ENCODE measurements around the gene C20orf144.

C20orf144 gene

DNA sequence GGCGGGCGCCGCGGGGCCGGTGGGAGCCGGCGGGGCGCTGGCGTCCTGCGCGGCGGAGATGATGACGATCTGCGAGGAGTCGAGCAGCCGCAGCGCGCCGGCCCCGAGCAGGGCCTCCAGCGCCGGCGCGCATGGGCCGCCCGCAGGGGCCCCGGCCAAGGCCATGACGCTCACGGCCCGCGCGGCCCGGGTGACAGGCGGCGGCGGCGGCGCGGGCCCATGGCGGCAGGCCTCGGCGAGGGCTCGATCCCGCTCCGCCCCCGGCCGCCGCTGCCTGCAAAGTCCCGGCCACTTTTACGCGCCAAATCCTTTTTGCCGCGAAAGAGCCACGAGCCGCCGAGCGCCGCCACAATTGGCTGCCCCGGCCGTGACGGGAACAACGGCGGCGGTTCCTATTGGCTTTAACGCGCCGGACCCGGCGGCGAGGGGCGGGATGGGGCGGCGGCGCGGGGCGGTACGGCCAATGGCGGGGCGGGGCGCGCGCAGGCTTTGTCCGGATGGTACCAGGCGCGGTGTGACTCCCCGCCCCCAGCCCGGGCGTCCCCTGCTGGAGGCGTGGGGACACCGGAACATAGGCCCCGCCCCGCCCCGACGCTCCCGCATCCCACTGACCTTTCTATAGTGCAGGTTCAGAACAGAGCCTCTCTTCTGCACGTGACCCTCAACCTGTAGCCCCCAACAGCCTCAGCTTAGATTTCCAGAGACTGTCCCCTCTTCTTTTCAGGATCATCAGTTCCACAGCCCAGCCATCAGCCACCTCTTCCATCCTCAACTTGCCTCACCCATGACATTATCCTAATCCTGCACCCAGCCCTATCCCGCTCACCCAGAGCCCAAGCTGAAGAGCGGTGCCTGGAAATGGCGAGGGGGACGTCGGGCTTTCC is 24.2 kb downstream of the C20orf144 start, which contains the start of gene E2F1:
Gene E2F1 (minus strand): TSS at position 286 of the 884 bp plus-strand sequence. CDS start 121 bp downstream, at position 165.
- no peaks in the 10 kb centered on the region for H3K9me3 ChIP-seq (ENCODE audit: control insufficient read depth in 1 of 2, low read length in 2 of 2)
- H3K36me3 ChIP-seq (ENCODE audit: control insufficient read depth in 1 of 2, insufficient read depth in 2 of 2, low read length in 2 of 2), result no peaks in the 10 kb centered on the region
- peak within 1 kb of the TSS; percentile 26 to 66 for H3K9ac ChIP-seq (ENCODE audit: low read depth in 1 of 2, low read length in 2 of 2)
- H3K27me3 ChIP-seq (ENCODE audit: control insufficient read depth in 1 of 2, insufficient read depth in 2 of 2, low read length in 2 of 2), result no peaks in the 10 kb centered on the region
- H3K27ac ChIP-seq (ENCODE audit: low read depth, low read length), result no peak within 1 kb of the TSS
- peak within 1 kb of the TSS; percentile 53 to 68 for H3K4me3 ChIP-seq (ENCODE audit: low read depth in 1 of 2, low read length in 2 of 2)
- peaks cover 17 to 19% of the 10 kb centered on the region in 2 donors for H3K4me1 ChIP-seq (ENCODE audit: control insufficient read depth in 1 of 2, insufficient read depth in 2 of 2, low read length in 2 of 2)

DNA sequence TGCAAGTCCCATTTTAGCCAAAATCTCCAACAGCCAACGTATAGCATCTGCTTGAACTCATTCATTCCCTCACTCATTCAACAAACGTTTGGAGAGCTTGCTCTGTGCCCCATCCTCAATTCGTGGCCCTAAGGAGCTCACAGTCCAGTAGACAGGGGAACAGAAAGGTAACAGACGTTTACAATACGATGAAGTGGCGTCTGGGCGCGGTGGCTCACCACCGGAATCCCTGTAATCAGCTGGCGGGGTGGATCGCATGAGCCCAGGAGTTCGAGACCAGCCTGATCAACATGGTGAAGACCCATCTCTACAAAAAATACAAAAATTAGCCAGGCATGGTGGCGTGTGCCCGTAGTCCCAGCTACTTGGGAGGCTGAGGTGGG is 24.8 kb downstream of the C20orf144 start:
- H3K4me3 ChIP-seq (ENCODE audit: low read depth in 1 of 2, low read length in 2 of 2), result peak overlapping the region; percentile 51 to 64
- H3K4me1 ChIP-seq (ENCODE audit: control insufficient read depth in 1 of 2, insufficient read depth in 2 of 2, low read length in 2 of 2), result peaks cover 17 to 19% of the 10 kb centered on the region in 2 donors
- H3K27me3 ChIP-seq (ENCODE audit: control insufficient read depth in 1 of 2, insufficient read depth in 2 of 2, low read length in 2 of 2), result no peaks in the 10 kb centered on the region
- H3K9me3 ChIP-seq (ENCODE audit: control insufficient read depth in 1 of 2, low read length in 2 of 2), result no peaks in the 10 kb centered on the region
- peak overlapping the region in 1 of 2 donors; percentile 47 for H3K9ac ChIP-seq (ENCODE audit: low read depth in 1 of 2, low read length in 2 of 2)
- no peaks in the 10 kb centered on the region for H3K36me3 ChIP-seq (ENCODE audit: control insufficient read depth in 1 of 2, insufficient read depth in 2 of 2, low read length in 2 of 2)
- H3K27ac ChIP-seq (ENCODE audit: low read depth, low read length), result no peak overlapping the region

DNA sequence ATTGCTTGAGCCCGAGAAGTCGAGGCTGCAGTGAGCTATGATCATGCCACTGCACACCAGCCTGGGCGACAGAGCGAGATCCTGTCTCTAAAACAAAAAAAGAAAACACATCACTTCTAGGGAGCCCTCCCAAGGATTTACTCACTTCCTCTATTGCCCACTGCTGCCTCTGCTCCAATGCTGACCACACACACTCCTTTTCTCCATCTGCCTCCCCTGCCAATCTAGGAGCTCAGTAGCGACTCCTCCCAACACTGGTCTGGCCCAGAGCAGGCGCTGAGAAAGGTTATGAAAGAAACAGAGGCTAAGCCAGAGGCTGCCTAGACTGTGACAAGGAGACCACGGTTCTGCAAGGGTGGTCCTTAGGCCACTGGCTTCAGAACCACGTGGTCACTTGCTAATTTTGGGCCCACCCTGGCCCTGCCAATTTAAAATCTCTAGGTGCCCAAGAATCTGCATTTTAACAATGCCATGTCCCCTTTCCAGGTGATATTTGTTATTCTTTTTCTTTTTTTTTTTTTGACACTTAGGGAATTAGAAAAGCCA is 25.3 kb downstream of the C20orf144 start:
- no peaks in the 10 kb centered on the region for H3K27me3 ChIP-seq (ENCODE audit: control insufficient read depth in 1 of 2, insufficient read depth in 2 of 2, low read length in 2 of 2)
- H3K27ac ChIP-seq (ENCODE audit: low read depth, low read length), result no peak overlapping the region
- no peaks in the 10 kb centered on the region for H3K9me3 ChIP-seq (ENCODE audit: control insufficient read depth in 1 of 2, low read length in 2 of 2)
- no peak overlapping the region for H3K4me3 ChIP-seq (ENCODE audit: low read depth in 1 of 2, low read length in 2 of 2)
- H3K36me3 ChIP-seq (ENCODE audit: control insufficient read depth in 1 of 2, insufficient read depth in 2 of 2, low read length in 2 of 2), result no peaks in the 10 kb centered on the region
- H3K4me1 ChIP-seq (ENCODE audit: control insufficient read depth in 1 of 2, insufficient read depth in 2 of 2, low read length in 2 of 2), result peaks cover 17 to 19% of the 10 kb centered on the region in 2 donors
- no peak overlapping the region for H3K9ac ChIP-seq (ENCODE audit: low read depth in 1 of 2, low read length in 2 of 2)

DNA sequence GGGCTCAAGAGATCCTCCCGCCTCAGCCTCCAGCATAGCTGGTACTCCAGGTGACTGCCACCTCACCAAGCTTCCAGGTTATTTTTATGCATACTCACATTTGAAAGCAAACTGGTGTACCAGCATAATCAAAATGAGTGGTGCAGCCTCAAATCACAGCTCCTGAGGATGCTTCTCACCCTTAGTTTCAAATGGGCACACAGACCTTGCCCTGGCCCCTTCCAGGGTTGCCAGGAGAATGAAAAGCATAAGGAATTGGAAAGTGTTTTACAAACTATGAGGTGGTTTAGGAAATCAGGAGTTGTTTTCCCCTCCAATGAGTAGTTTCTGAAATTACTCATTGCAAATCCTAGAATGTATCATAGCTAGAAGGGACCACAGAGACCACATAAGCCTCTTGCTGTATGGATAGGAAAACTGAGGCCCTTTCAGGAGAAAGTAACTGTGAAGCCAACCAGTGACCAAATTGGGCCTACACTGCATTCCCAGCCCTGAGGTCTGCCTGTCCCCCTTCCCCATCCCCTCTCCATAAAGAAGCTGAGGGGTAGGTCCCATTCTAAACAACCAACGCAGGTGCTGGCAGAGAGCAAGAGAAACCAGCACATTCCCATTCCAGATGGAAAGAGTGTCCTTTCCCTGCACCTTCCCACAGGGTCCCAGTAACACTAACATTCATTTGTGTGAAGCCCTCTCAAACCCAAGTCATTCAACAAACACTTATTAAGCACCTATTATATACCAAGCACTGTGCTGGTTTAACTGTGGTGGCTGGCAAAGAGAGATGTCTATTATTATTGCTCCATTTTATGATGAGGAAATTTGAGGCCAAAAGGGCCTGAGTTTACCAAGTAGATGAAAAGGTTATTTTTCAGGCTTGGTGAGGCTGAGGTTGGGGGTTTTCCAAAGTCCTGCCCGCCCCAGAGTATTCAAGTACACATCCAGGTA is 26.1 kb downstream of the C20orf144 start:
- Histone ChIP-seq H3K4me1 (ENCODE audit: control insufficient read depth in 1 of 2, insufficient read depth in 2 of 2, low read length in 2 of 2) (peaks cover 17 to 19% of the 10 kb centered on the region in 2 donors), H3K27me3 (ENCODE audit: control insufficient read depth in 1 of 2, insufficient read depth in 2 of 2, low read length in 2 of 2) (no peaks in the 10 kb centered on the region), H3K27ac (ENCODE audit: low read depth, low read length) (no peak overlapping the region), H3K4me3 (ENCODE audit: low read depth in 1 of 2, low read length in 2 of 2) (no peak overlapping the region), H3K9ac (ENCODE audit: low read depth in 1 of 2, low read length in 2 of 2) (no peak overlapping the region), H3K36me3 (ENCODE audit: control insufficient read depth in 1 of 2, insufficient read depth in 2 of 2, low read length in 2 of 2) (no peaks in the 10 kb centered on the region), H3K9me3 (ENCODE audit: control insufficient read depth in 1 of 2, low read length in 2 of 2) (no peaks in the 10 kb centered on the region)

DNA sequence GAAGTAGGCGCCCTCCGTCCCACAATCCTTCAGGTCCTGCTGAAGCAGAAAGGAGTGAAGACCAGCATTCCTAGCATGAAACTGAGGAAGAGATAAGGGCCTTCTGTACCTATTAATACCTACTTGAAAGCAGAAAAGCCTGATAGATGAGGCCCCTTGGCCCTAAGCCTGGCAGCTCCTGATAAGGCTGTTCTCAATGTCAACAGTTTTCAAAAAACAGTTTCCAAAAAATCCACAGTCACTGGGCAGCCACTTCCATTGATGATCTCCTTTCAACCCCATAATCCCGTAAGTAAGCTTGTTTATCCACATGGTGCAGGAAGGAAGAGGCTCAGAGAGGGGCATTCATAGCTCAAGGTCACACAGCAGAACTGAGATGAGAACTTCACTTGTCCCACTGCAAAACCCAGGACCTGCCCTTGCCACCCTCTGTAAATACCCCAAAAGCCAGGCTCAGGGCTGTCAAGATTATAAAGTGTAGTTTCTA is 26.9 kb downstream of the C20orf144 start:
- peaks cover 17 to 19% of the 10 kb centered on the region in 2 donors for H3K4me1 ChIP-seq (ENCODE audit: control insufficient read depth in 1 of 2, insufficient read depth in 2 of 2, low read length in 2 of 2)
- H3K4me3 ChIP-seq (ENCODE audit: low read depth in 1 of 2, low read length in 2 of 2), result no peak overlapping the region
- H3K9me3 ChIP-seq (ENCODE audit: control insufficient read depth in 1 of 2, low read length in 2 of 2), result no peaks in the 10 kb centered on the region
- no peaks in the 10 kb centered on the region for H3K36me3 ChIP-seq (ENCODE audit: control insufficient read depth in 1 of 2, insufficient read depth in 2 of 2, low read length in 2 of 2)
- no peak overlapping the region for H3K9ac ChIP-seq (ENCODE audit: low read depth in 1 of 2, low read length in 2 of 2)
- H3K27me3 ChIP-seq (ENCODE audit: control insufficient read depth in 1 of 2, insufficient read depth in 2 of 2, low read length in 2 of 2), result no peaks in the 10 kb centered on the region
- no peak overlapping the region for H3K27ac ChIP-seq (ENCODE audit: low read depth, low read length)

DNA sequence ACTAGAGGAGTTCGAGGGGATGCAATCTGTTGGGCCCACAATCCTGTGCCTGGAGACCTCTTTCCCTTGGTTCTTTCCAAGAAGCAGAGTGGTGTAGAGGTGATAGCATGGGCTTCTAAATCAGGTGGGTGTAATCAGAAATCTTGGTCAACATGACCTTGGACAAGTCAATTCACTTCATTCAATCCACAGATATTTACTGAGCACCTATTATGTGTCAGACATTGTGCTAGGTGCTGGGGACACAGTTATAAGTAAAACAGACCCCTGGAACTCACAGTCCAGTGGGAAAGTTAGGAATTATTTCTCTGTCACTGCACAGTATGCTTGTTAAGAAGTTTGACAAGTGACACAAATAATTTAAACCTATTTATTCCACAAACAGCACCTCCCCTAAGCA is 27.4 kb downstream of the C20orf144 start:
- Histone ChIP-seq H3K27me3 (ENCODE audit: control insufficient read depth in 1 of 2, insufficient read depth in 2 of 2, low read length in 2 of 2) (no peaks in the 10 kb centered on the region), H3K4me1 (ENCODE audit: control insufficient read depth in 1 of 2, insufficient read depth in 2 of 2, low read length in 2 of 2) (peaks cover 14 to 17% of the 10 kb centered on the region in 2 donors), H3K27ac (ENCODE audit: low read depth, low read length) (no peak overlapping the region), H3K9ac (ENCODE audit: low read depth in 1 of 2, low read length in 2 of 2) (no peak overlapping the region), H3K4me3 (ENCODE audit: low read depth in 1 of 2, low read length in 2 of 2) (no peak overlapping the region), H3K9me3 (ENCODE audit: control insufficient read depth in 1 of 2, low read length in 2 of 2) (no peaks in the 10 kb centered on the region), H3K36me3 (ENCODE audit: control insufficient read depth in 1 of 2, insufficient read depth in 2 of 2, low read length in 2 of 2) (no peaks in the 10 kb centered on the region)

DNA sequence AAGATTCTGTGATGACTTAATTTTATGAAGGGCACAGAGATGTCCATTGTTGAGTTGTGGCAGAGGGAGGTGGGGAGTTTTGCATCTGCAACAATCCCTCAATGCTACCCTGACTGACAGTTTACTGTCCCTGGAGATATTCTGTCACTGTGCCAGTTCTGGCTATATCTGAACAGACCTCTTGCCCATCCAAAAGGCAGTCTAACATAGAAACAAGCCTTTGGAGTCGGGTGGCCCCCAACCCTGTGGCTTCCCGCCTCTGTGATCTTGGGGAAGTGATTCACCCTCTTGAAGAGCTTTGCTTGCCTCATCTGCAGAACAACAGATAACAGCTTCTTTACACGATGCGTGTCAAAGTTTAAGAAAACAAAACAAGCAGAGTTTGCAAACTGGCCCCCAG is 27.8 kb downstream of the C20orf144 start:
- Histone ChIP-seq H3K9me3 (ENCODE audit: control insufficient read depth in 1 of 2, low read length in 2 of 2) (no peaks in the 10 kb centered on the region), H3K27me3 (ENCODE audit: control insufficient read depth in 1 of 2, insufficient read depth in 2 of 2, low read length in 2 of 2) (no peaks in the 10 kb centered on the region), H3K36me3 (ENCODE audit: control insufficient read depth in 1 of 2, insufficient read depth in 2 of 2, low read length in 2 of 2) (no peaks in the 10 kb centered on the region), H3K4me1 (ENCODE audit: control insufficient read depth in 1 of 2, insufficient read depth in 2 of 2, low read length in 2 of 2) (peaks cover 9 to 12% of the 10 kb centered on the region in 2 donors), H3K9ac (ENCODE audit: low read depth in 1 of 2, low read length in 2 of 2) (no peak overlapping the region), H3K4me3 (ENCODE audit: low read depth in 1 of 2, low read length in 2 of 2) (no peak overlapping the region), H3K27ac (ENCODE audit: low read depth, low read length) (no peak overlapping the region)

DNA sequence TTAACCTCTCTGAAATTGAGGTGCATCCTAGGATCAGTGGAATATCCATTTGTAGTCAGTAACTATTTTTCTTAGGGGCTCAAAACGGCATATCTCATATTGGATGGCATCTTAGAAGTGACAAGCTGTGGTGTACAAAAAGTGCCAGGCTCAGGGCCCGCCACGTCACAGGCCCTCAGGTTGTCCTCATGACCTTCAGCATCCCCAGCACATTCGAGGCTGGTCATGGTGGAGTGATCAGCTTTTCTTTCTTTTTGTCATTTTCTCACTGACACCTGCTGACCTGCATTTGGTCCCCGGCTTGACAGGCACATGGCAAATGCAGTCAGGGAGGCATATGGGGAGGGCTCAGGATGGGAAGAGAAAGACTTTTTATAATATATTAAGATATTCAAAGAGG is 31.2 kb downstream of the C20orf144 start:
- H3K9me3 ChIP-seq (ENCODE audit: control insufficient read depth in 1 of 2, low read length in 2 of 2), result no peaks in the 10 kb centered on the region
- H3K36me3 ChIP-seq (ENCODE audit: control insufficient read depth in 1 of 2, insufficient read depth in 2 of 2, low read length in 2 of 2), result no peaks in the 10 kb centered on the region
- H3K27ac ChIP-seq (ENCODE audit: low read depth, low read length), result no peak overlapping the region
- H3K4me1 ChIP-seq (ENCODE audit: control insufficient read depth in 1 of 2, insufficient read depth in 2 of 2, low read length in 2 of 2), result no peaks in the 10 kb centered on the region
- H3K9ac ChIP-seq (ENCODE audit: low read depth in 1 of 2, low read length in 2 of 2), result no peak overlapping the region
- H3K4me3 ChIP-seq (ENCODE audit: low read depth in 1 of 2, low read length in 2 of 2), result no peak overlapping the region
- H3K27me3 ChIP-seq (ENCODE audit: control insufficient read depth in 1 of 2, insufficient read depth in 2 of 2, low read length in 2 of 2), result no peaks in the 10 kb centered on the region

DNA sequence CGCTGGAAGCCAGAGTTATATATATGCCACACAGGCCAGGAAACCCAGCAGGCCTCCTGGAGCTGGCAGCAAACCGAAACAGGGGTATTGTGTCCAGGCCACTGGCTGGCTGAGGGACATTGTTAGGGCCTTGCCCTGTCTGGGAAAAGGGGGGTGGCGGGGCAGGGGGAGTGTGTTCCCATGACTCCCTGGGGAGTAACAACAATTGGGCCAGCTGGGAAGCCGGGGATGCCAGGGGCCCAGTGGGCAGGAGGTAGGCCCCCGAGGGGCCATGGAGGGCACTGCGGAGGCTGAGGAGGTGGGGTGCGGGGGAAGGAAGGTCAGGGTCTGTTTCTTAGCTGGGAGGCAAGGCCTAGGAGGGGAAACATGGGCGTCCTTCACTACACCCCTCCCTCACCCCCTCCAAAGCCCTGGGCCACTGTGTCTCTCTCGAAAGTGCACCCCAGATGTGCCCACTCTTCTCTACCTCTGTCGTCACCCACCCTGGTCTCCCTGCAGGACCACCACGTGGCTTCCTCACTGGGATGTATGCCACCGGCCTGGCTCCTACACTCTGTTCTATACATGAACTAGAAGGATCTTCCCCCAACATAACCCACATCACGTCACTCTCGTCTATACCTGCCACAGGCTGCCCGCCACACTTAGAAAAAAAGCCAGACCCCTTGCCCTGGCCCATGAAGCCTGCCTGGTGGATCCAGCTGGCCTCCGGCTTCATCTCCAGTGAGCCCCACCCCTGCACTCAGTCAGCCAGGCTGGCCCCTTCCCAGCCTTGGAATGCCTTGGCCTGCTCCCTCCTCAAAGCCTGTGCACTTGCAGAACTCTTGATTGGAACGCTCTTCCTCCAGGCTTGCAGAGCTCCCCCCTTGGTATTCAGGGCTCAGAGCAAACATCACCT is 31.9 kb downstream of the C20orf144 start:
- Histone ChIP-seq H3K4me1 (ENCODE audit: control insufficient read depth in 1 of 2, insufficient read depth in 2 of 2, low read length in 2 of 2) (no peaks in the 10 kb centered on the region), H3K27me3 (ENCODE audit: control insufficient read depth in 1 of 2, insufficient read depth in 2 of 2, low read length in 2 of 2) (no peaks in the 10 kb centered on the region), H3K9me3 (ENCODE audit: control insufficient read depth in 1 of 2, low read length in 2 of 2) (no peaks in the 10 kb centered on the region), H3K4me3 (ENCODE audit: low read depth in 1 of 2, low read length in 2 of 2) (no peak overlapping the region), H3K27ac (ENCODE audit: low read depth, low read length) (no peak overlapping the region), H3K9ac (ENCODE audit: low read depth in 1 of 2, low read length in 2 of 2) (no peak overlapping the region), H3K36me3 (ENCODE audit: control insufficient read depth in 1 of 2, insufficient read depth in 2 of 2, low read length in 2 of 2) (no peaks in the 10 kb centered on the region)

Data from duodenal mucosa (tissue), 2 donors.